CD4-positive, alpha-beta T cell treated with Interleukin-6 at 100 ng/mL for 8 hours (primary cell): Measurements from ENCODE around the gene FILIP1.

Source experiments
- DNase-seq: peaks from one replicate; pipeline ENCODE4 v3.0.0-alpha.2; 2020; ENCODE audit warnings: mixed read lengths, low spot score

Gene FILIP1

GRCh38 chr6:75492386-75493153 is 1.0 kb downstream of the FILIP1 start:
- DNase-seq, result no peak

DNA sequence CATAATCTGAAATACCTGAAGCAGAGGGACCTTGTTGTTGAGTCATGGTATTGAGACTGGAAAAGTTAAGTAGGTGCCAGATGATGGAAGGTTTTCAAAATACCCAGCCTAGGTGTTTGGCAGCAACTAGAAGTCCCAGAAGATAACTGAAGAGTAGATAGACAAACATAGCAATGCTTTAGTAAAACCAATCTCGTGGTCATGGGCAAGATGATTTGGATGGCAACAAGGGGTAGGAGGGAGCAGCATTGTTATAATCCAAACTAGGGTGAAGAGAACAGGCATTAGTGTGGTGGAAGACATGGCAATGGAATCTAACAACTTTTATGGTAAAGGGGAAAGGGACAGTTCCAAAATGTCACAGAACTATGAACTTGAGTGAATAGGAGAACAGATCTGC is 2.3 kb downstream of the FILIP1 start:
- no peak for DNase-seq

DNA sequence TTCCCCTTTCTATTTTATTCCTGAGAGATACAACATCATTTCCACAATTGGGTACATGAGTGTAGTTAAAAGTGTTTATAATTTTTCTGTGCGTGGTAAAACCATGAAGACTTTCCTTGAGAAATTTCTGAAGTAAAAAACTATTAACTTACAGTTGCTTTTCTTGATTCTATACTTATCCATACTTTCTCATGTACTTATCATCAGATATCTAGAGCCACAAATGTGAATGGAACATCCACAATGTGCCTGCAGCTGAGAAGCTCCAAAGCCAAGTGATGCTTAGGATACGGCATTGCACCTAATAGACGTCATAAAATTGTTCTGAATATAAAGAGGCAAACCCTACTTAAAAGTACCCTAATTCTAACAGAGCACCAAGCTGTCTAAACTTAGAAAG is 2.9 kb downstream of the FILIP1 start:
- DNase-seq, result no peak

DNA sequence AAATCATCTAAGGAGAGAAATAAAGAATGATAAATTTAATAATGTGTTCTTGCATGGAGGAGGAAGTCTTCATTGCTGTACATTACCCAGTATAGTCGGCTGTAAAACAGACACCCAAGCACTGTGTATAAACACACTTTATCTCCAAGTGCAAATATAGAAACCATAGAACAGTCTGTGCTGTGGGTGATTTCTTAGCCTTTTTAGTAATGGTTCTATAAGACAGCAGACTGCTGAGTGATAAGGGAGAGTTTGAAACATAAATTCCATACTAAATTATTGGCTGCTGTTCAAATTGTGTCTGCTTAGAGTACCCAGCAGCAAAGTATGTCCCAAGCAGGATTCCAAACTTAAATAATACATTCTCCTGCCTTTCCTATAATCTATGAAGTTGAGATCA is 4.6 kb downstream of the FILIP1 start:
- DNase-seq, result no peak

DNA sequence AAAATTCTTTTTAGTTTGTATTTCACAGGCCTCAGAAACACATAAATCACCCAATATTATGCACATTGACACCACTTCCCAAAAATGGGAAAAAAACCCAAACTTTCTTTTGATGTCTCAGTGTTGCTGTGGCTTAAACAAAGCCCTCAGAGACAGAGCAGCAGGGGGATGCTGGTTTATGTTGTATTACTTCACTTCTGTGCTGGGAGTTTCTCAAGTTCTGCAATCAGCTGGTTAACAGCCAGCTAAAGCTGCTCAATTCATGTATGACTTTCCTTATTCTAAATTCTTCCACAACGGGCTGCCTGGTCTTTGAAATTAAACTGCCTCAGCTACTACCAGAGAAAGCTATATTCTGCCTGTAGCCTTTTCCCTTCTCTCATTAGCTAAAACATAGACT is 5.6 kb downstream of the FILIP1 start:
- no peak for DNase-seq

GRCh38 chr6:75486850-75487518 is 6.6 kb downstream of the FILIP1 start:
- no peak for DNase-seq

GRCh38 chr6:75484535-75484934 is 9.1 kb downstream of the FILIP1 start:
- DNase-seq, result no peak

DNA sequence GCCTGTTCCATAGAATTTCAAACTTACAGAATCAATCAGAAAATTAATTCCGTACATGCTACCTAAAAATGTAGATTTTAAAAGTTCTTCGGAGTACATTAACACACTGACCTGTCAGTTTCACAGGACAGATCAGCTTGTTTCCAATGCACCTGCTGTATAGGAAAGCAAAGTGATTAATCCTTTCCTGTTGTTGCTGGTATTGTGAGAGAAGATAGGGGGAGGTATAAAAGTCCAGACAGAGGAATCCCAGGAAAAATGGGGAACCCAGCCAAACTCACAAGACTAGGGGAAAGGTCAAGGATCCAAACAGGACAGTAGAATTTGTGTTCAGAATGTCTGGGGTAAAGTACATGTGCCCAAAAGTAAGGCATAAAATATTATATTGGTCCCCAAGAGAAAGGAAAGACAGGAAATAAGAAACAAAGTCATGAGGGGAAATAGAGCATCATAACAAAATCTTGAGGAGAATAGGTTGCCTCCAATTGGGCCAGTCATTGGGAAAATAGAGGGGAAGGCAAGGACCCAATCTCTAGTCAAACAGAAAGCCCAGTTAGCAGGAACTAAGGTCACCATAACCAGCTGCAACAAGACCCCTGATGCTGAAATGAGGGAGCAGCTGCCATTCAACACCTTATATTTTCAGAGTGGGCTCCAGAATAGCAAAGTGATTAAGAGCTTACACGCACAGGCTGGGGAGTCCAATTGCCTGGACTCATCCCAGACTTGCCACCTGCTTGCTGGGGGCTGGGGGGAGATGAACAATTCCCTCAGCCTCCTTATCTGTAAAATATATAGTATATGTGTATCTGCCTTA is 10.3 kb downstream of the FILIP1 start:
- no peak for DNase-seq

- no peak for DNase-seq
Measured at GRCh38 chr6:75481936-75482593, 11.5 kb downstream of the FILIP1 start.

DNA sequence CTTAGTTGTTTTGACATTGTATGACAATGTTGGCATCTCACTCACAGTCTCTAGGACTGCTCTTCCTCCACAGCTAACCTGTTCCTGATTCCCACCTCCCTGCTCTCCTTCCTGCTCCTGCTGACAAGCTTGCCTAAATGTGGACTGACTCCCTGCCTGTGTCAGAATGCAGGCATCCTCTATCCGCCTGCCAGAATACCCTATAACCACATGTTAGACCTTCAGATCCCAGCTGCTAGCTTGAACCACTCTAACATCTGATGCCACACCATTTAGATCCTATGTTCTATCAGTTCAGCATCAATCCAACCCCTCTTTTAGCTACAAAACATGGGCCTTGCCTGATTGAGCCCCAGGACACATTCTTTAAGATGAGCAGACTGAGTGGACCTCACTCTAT is 12.2 kb downstream of the FILIP1 start:
- DNase-seq, result no peak

DNA sequence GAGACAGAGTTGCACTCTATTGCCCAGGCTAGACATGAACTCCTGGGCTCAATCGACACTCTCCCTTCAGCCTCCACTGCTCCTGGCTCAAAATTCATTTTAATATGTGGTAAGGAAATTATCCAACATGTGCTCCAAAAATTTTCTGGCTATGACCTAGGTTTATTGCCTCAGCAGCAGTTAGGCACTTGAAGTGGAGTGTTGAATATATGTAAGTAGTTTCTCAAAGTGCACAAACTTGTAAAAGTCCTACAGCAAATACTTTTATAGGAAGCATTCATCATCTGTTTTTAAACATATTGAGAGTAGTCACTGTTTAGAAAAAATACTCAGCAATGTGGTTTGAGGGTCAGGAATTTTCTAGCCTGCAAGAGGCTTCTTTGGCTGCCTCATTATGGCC is 13.2 kb downstream of the FILIP1 start:
- no peak for DNase-seq

GRCh38 chr6:75479712-75480111 is 13.9 kb downstream of the FILIP1 start:
- DNase-seq, result no peak

GRCh38 chr6:75478929-75479328 is 14.7 kb downstream of the FILIP1 start:
- no peak for DNase-seq

DNA sequence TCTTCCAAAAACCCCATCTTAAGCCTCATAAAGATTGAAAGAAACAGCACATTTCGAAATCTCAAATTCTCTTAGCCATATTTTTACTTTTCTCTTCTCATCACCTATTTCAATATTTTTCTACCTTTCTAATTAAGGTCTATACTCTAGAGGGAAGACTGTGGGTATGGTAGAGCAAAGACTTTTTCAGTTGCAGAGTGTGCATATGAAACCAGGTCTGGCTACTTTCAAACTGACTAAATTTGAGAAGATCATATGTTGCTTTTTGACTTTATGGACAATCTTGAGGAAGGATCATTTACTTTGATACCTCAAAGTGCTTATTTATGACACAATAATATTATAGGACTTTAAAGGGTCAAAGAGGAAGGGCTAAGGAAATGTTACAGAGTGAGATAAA is 20.7 kb downstream of the FILIP1 start:
- no peak for DNase-seq

DNA sequence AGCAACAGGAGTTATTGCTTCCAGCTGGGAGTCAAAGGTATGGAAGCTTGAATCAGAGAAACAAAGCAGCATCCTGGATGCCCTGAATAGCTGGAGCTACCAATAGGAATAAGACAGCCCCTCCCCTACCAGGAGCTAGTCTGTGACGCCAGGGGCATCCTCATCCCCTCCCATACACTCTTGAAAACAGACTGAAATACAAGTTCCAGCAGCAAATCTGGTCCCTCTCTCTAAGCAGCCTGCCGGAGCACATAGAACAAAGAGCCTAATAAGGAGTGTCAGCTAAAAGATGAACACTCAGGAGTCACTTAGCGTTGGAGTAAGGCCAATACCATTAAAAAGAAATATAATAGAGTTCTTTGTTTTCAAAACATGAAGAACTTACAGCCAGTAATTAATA is 25.6 kb downstream of the FILIP1 start:
- no peak for DNase-seq

DNA sequence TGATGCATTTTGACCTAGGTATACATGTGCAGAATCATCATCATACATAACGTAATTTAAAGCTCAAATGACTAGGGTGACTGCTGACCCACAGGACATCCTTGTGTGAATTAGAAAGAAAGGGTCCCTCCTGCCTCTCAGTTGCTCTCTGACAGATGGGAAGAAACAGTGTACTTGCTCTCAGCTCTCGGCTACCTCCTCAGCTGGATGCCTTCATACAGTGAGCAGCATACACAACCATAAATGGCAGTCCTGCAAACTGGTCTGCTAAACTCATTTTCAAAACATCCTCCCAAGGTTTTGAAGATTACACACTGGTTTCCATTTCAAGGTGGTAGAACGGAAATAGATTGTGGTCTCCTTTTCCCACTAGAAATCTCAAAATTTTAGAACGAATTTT is 26.3 kb downstream of the FILIP1 start:
- DNase-seq, result no peak

DNA sequence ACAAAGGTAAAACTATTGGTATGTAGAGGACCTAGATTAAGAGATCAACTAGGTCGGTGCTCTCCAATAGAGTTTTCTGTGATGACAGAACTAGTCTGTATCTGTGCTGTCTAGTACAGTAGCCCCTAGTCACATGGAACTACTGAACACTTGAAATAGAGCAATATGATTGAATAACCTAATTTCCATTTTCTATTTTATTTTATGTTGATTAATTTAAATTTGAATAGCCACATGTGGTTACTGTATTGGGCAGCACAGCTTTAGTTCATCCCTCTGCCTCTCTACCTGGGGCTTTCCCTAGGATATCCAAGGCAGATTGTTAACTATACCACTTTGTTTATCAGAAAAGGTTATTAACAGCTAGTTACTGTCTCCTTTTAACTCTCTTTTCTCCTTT is 27.0 kb downstream of the FILIP1 start:
- DNase-seq, result no peak

DNA sequence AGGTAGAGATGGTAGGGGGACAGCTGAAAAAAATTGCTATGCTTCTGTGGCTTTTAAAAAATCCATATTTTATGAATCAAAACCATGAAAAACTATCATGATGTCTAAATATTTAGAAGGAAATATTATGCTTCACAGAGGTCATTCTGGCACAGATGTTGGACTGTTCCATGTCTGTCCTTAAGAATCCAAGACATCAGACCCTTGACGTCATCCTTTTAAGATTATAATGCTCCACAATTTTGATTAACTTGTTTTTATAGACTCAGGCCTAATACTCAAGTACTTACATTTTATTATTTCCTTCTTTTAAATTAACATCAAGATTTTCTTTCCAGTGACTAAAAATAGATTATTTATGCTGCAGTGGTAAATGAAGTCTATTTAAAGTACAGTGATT is 29.7 kb downstream of the FILIP1 start:
- DNase-seq, result no peak

DNA sequence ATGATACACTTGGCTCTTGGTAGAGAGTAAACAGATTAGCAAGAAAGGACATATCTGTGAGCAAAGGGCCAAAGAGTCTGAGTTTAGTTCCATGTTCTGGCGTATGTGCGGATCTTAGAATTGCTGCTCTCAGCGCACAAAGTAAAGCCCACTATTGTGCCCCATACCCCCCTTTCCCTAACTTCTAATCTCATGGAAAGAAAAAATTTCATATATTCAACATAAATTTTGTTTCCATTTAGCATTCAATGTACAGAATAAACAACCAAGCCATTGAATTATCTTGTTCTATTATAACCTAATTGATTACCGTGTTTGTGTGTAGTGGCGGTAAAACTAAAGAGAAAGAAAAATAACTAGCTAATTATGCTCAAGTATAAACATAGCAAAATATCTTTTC is 30.5 kb downstream of the FILIP1 start:
- no peak for DNase-seq

DNA sequence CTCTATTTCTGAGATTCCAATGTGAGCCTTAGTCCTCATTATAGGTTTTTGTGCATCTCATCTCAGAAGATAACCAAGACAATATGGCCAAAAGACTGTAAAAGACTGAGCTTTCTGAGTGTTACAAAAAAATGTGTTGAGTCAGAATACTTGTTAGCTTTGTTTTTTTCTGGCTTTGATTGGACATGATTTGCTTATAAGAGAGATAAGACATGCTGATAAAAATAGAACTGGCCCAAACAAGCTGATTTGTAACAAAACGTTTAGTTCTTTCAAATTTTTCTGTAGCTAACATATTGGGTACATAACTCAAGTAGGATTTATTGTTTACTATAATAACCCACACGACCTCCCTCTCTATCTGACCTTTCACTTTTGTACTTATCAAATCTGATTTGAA is 32.9 kb downstream of the FILIP1 start:
- DNase-seq, result no peak

DNA sequence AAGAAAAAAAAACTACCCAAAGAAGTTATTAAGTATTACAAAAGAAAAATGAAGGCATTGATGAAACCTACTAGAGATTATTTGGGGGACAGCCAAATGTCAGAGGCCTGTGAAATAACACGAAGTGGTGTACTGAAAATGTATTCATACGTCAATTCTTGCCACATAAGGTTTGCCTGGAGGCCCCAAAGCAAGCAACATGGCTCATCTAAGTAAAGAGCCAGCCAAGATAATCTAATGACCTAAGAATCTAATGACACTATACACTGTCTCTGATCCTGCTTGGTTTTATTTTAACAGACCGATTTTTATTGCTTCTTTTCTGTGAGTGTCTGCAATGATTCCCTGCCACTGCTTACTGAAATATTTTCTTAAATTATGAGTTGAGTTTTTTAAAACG is 34.7 kb downstream of the FILIP1 start:
- no peak for DNase-seq

DNA sequence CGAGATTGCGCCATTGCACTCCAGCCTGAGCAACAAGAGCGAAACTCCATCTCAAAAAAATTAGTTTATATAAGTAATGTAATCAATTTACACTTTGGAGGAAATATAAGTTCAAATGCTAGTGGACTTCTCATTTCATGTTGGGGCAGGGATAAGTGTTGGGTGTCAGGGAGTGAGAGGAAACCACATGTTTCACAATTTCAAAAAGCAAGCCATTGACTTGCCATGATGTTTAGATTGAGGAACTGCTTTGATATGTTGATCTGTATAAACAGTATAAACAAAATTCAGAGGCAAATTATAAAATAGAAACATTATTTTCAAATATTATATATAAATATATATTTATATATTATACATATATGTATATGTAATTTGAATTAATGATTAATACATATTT is 42.7 kb downstream of the FILIP1 start:
- no peak for DNase-seq
